Stimulated activated naive CD4-positive, alpha-beta T cell treated with Interleukin-2 at 50 U/mL for 16 hours (primary cell): Measurements from ENCODE around the gene PLA2G2E.
A peak's percentile ranks its signal among the peaks of the same experiment; 100 is the strongest.
"Not testable (repeated sequence)": the region's sequence is repeated elsewhere in the genome, so short reads cannot be mapped to it uniquely, and the experiment has no call there.

Experiments
- DNase-seq: peaks from one replicate; lab custom pipeline; 2025; lab: John Stamatoyannopoulos, UW

Gene PLA2G2E

DNA sequence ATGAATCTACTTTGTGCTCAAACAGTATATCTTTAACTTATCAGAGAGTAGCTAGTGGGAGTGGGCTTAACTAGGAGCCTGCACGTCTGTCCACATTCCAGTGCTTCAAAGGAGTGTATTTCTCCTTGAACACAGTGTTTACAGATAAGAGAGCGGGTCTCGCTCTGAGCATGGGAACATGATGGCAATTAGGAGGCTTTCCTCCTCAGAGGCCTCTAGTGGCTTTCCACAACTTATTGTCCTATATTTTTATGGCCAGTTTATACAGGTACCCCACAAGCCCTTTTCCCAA, 3.7 kb upstream of the PLA2G2E start:
- DNase-seq, result not testable (repeated sequence)

DNA sequence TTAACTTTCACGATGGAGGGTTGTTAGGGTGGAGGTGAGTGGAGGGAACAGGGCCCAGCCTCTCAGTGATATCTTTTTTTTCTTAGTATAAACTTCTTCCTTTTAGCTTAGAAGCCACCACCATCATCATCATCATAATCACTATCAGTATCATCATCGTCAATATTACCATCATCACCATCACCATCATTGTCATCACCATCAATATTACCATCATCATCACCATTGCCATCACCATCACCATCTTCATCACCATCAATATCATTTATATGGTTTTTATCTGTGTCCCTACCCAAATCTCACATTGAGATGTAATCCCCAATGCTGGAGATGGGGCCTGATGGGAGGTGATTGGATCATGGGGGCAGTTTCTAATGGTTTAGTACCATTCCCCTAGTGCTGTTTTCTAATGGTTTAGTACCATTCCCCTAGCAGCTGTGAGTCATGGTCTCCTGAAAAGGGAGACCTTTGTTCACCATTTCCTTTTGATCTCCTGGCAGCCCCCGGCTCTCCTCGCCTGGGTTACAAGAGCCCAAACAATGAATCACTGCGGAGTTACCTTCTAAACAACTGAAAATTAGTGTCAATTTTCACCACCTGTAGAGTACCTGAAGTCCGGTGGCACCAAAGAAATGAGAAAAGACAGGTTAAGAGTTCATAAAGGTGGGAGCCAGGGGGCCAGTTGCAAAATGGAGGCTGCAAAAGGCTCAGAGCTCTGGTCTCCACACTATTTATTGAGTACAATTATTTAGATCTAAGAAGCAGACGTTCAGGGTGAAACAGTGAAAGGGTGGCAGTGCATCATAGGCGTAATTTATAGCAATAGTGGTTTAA, 3.1 kb upstream of the PLA2G2E start:
- no peak for DNase-seq

DNA sequence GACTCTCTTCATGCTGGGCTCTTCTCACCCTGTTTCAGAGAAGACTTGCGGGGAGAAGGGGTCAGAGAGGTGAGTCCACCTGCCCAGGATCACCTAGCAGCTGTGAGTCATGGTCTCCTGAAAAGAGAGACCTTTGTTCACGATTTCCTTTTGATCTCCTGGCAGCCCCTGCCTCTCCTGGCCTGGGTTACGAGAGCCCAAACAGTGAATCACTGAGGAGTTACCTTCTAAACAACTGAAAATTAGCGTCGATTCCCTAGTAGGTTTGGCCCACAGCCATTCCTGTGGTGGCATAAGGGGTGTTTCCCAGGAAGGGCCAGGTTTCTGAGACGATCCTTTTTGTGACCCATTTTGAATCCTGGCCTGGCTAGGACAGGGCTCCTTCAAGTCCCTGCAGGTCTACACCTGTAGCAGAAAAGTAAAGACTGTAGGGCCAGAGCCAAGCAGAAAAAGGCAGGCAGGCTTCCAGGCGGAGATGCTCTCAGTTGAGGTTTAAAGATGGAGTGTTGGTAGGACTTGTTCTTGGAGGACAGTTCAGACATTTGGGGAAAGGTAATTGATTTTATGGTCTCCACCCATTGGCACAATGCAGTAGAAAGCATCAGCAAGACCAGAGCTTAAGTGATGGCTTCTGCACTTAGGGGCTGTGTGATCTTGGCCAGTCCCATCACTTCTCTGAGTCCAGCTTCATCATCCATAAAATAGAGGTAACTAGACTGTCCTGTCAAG, 2.1 kb upstream of the PLA2G2E start:
- DNase-seq, result no peak

DNA sequence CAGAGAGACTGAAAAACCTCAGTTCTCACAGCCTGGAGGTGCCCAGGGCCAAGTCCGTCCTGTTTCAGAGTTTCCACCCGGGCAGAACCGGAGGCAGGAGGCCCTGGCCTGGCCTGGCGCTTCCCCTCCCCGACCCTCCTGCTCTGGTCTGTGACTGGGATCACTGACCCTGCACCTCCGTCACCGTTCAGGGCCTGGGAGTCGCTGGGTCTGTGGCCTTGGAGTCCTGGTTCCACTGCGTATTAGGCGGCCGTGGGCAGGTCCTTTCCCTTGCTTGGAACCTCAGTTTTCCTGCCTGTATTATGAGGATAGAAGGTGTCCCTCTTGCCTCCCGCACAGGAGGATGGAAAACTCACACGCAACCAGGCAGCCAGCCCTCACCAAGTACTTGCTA, 533 bp upstream of the PLA2G2E start:
- DNase-seq, result no peak

DNA sequence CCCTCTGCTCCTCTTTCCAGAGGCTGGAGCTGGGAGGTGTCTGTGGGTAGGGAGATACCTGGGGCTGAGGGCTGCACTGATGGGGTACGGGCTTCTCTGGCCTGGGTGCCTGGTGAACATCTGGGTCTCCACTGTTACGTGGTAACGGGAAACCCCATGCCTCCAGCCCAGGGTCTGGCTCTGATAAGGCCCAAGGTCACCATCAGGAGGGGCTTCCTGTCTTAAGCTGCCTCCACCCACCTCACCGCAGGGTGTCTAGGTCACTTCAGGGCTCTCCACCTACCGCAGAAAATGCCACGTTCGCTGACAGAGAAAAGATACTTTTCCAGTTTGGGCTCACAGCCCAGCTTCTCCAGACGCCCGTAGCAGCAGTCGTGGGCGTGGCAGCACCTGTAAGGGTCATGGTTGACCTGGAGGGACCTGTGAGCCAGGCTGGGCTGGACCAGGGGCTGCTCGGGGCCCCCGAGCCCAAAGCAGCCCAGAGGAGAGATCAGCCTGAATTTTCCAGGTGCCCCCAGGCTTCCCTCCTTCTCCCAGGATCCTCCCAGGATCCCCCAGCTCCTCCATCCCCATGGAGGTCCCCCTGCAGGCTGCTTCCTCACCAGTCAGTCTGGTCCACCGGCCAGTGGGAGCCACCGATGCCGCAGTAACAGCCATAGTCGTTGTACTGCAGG, 1.3 kb downstream of the PLA2G2E start:
- DNase-seq, result no peak

DNA sequence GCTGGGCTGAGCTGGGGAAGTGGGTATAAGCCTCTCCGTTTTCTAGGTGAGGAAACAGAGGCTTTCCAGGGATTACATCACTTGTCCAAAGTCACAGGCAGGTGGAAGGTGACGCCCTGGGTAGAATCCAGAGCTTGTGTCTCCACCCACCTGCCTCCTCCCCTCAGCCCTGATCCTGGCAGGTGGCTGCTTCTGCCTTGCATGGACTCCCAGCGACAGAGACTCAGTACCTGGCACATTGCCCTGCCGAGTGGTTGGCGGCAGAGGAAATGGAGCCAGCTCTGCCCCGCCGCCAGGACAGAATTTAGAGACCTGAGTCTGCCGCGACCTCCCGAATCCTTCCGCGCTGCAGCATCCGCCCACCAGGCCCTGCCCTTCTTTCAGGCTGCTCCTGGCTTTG, 2.1 kb downstream of the PLA2G2E start:
- no peak for DNase-seq

GRCh38 chr1:19920132-19920710, 3.2 kb downstream of the PLA2G2E start:
- no peak for DNase-seq

DNA sequence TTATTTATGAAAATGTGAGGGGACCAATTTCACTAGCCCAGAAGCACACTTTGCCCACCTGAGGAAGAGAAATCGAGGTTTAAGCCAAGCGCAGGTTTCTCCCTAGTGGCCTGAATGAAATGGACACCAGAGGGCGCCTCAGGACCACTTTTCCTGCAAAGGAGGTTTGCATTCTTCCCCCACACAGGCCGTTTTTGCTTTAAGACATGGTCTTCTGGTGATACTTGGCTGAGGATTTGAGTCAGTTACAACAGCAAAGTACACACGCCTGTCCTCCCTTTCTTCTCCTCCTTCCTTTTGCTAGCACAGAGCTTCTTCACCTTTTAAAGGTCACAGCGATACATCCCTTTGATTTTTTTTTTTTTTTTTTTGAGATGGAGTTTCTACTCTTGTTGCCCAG, 5.4 kb downstream of the PLA2G2E start:
- DNase-seq, result peak; percentile 71

DNA sequence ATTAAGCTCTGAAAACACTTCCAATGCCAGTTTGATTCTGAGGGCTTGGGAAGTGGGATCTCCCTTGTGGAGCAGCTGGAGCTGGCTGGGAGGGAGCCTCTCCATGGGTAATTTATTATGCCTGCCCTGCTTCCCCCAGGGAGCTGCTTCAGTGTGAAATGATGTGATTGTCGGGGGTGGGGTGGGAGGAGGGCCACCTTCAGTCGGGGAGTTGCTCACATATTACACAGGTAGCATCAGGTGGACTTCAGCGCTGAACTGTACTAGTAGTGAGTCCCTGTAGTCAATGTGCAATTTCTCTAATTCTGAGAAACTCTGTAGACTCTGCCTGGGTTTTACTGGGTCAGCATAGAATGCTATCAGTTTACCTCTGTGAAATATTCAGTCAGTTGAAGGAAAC, 12.8 kb downstream of the PLA2G2E start:
- no peak for DNase-seq

DNA sequence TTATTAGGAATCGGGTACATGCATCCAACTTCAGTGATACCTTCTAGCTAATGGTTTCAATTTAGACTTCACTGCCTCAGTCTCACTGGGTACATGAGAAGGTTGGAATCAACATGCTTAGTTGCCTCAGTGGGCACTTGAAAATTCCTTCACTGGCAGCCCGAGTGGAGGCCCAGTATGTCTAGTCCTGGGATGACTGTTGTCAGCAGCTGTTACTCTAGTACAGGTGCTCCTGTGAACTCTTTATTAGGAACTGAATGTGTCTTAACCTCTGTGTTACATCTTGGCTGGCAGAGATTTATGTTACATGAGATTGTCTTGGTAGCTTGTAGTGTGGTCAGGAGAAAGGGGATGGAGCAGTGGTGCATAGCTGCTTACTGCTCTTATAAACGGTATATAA, 13.4 kb downstream of the PLA2G2E start:
- no peak for DNase-seq

GRCh38 chr1:19909392-19909791, 14.0 kb downstream of the PLA2G2E start:
- no peak for DNase-seq

DNA sequence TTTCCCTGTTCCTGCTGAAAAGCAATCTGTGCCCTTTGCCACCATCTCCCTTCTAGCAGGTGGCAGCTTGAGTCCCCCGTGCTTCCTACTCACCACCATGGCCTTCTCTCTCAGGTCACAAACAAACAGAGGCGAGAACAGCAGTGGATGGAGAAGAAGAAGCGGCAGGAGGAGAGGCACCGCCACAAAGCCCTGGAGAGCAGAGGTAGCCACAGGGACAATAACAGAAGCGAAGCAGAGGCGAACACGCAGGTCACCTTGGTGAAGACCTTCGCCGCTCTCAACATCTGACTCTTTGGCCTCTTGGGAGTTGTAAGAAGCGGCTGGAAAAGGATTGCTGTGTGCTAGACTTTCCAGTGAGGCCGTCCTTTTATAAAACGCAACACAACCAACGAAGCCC, 16.0 kb downstream of the PLA2G2E start:
- DNase-seq, result no peak

DNA sequence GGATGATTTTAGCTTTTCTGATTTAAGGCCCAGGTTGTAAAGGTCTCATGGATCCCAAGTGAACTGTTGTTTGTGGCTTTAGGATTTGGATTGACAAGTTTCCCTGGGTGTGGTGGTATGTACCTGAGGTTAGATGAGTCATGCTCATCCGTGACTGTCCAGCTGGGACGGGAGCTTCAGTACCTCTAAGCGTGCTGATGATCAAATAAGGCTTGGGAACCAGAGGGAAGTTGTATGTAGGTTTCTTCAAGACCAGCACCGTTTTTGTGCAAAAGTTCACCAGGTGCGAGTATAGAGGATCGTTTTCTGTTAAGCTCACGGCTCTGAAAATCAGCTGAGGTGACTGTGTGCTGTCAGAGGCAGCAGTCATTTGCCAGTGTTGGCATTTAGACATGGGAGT, 19.8 kb downstream of the PLA2G2E start:
- DNase-seq, result no peak

- DNase-seq, result no peak
Observed at GRCh38 chr1:19901653-19902052, 21.8 kb downstream of the PLA2G2E start.

DNA sequence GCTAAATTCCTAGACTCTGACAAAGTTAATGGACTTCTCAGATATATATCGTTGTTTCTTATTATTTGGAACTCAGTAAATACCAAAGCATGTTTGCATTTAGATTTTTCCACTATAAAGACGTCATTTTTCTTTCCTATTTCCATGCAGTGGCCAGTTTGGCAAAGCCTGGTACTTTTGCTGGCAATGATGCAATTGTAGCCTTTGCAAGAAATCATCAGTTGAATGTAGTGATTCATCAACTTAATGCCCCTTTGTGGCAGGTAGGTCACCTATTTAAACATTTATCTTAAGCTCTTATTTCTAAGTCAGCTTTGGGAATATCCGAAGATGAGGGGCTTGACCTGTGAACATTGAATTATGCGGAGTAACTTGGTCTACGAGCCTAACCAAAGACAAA, 29.2 kb downstream of the PLA2G2E start:
- no peak for DNase-seq

- DNase-seq, result no peak
Observed at GRCh38 chr1:19893687-19894086, 29.7 kb downstream of the PLA2G2E start.

DNA sequence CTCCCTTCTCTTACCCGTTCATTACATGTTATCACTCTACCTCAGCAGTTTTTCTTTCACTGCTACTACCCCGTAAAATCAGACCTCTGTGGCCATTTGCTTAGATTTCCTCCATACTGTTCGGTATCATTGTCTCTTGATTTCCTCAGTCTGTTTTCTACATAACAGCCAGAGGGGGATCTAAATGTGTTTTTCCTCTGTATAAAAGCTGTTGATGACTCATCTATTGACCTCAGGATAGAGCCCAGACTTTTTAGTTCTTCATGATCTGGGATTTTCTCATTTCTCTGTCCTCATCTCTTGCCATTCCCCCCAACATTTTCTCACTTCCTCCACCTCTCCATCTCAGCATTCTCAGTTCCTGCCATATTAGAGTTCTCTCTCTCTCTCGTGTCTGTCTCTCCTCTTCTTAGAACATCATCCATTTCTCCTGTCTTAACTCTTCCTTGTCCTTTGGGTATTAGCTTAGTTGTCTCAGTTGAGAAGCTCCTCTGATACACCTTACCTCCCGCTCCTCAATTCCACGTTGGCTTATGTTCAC, 30.7 kb downstream of the PLA2G2E start:
- DNase-seq, result no peak

GRCh38 chr1:19892129-19892528, 31.3 kb downstream of the PLA2G2E start:
- DNase-seq, result no peak

DNA sequence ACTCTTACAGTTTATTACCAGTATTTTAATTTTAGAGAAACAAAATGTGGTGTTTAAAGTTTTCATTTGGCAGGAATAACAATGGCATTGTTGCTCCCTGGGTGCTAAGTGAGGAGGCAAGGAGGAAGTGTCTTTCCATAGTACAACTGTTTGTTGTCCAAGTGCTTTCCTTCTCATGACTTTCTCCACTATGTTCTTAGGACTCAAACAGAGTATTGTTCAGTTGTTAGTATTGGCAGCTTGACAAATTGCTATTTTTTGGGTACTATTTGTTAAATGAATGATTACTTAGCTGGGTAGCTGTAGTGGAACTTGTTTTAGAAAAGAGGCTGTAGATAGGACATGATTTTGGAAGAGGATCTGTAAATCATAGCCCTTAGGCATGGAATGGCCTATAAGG, 33.8 kb downstream of the PLA2G2E start:
- DNase-seq, result no peak

GRCh38 chr1:19888112-19888511, 35.3 kb downstream of the PLA2G2E start:
- no peak for DNase-seq

- no peak for DNase-seq
Observed at GRCh38 chr1:19885821-19886220, 37.6 kb downstream of the PLA2G2E start.

DNA sequence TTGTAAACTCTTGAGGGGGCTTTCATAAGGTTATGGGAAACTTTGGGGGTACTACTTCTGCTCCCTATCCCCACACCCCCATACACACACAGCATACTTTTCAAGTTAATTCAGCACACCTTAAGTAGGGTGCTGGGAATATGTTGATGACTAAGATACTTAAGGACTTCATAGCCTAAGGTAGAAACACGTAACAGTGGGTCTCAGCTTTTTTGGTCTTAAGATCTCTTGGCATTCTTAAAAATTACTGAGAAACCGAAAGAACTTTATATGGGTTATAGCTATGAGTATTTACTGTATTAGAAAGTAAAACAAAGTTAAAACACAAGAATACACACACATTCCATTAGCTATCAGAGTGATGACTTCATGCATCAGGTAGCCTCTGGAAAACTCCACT, 39.1 kb downstream of the PLA2G2E start:
- no peak for DNase-seq
